ENCODE data around the gene ADAT2. TPM values are rescaled to one million over a fixed set of nuclear protein-coding genes. Genes with fewer than 3 reads are reported as not detected.

Gene ADAT2
- total and polyA plus RNA-seq, 2 of the 13 experiments (the other 11 are each of a cell fraction or from before 2014, with no cell fraction given): 10.5 to 18.3 TPM

- no peak for TF ChIP-seq ZBTB33 (CRISPR knock-in tag; IDR thresholded peaks at IDR 0.05)
- TF ChIP-seq GATAD2A (CRISPR knock-in tag; IDR thresholded peaks at IDR 0.05): peak; percentile 12; the same call in 1 of the 2 replicates
- no peak for TF ChIP-seq CREB1 (IDR thresholded peaks at IDR 0.05)
- TF ChIP-seq CREB1 (CRISPR knock-in tag; IDR thresholded peaks at IDR 0.05): 0 out of 2 replicates have a peak, but pooled peaks have one; percentile 23
- TF ChIP-seq ISX (CRISPR knock-in tag; conservative IDR thresholded peaks at IDR 0.05): no peak
- no peak for TF ChIP-seq IRX3 (CRISPR knock-in tag; IDR thresholded peaks at IDR 0.05; ENCODE audit: borderline replicate concordance, low read depth)
- no peak for TF ChIP-seq ZKSCAN8 (CRISPR knock-in tag; IDR thresholded peaks at IDR 0.05; ENCODE audit: borderline replicate concordance)
- no peak for TF ChIP-seq GPN1 (CRISPR knock-in tag; IDR thresholded peaks at IDR 0.05; ENCODE audit: borderline replicate concordance)
- TF ChIP-seq ZC3H4 (CRISPR knock-in tag; IDR thresholded peaks at IDR 0.05; ENCODE audit: borderline replicate concordance): no peak
- TF ChIP-seq RELA (CRISPR knock-in tag; IDR thresholded peaks at IDR 0.05): no peak
- no peak for TF ChIP-seq ZBTB20 (CRISPR knock-in tag; IDR thresholded peaks at IDR 0.05; ENCODE audit: borderline replicate concordance, low read depth)
- no peak for TF ChIP-seq BCLAF1 (IDR thresholded peaks at IDR 0.05)
- no peak for TF ChIP-seq ZNF737 (CRISPR knock-in tag; IDR thresholded peaks at IDR 0.05; ENCODE audit: borderline replicate concordance)
- TF ChIP-seq ZNF7 (CRISPR knock-in tag; IDR thresholded peaks at IDR 0.05): 0 out of 2 replicates have a peak, but pooled peaks have one; percentile 1
- TF ChIP-seq HCFC1 (IDR thresholded peaks at IDR 0.05; ENCODE audit: low read depth, low read length): no peak
Measured at GRCh38 chr6:143451531-143451930, 1.0 kb upstream of the ADAT2 start (continued).
